ENCODE results near the gene PDGFB.

The PDGFB gene

DNA sequence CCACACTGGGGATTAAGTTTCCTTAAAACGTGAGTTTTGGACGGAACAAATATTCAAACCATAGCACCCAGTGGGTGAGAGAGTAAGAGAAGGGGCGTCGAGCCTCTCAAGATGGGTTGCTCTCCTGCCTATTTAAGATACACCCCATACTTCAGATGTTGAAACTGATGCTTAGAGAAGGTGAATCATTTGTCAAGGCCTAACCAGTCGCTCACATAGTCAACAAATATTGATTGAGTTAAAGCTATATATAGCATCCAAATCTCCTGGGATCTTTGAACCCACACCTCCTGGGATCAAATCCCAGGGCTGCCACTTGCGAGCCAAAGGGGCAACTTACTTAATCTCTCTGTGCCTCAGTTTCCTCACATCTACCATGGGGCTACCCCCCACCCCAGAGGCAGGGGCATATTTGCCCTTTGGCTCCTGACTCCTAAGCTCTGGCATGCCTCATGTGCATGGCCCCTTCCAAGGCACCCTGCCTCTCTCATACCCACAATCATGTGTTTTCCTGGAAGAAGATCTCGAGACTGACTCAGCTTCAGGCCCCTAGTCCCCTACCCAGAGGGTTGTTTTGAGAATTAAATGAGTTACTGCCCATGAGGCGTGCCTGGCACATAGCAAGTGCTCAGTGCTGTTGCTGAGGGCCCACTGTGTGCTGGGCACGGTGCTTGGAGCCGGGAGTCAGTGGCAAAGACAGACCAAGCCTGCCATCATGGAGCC, 19.0 kb upstream of the PDGFB start:
- Histone ChIP-seq H2AFZ (ENCODE audit: low read depth, low read length) (no peak overlapping the region), H3K27ac (ENCODE audit: low read length) (no peak overlapping the region), H3K4me2 (ENCODE audit: low read length) (no peak overlapping the region), H3K9me3 (ENCODE audit: insufficient read depth, low read length) (no peaks in the 10 kb centered on the region), H3K9ac (ENCODE audit: low read length) (no peak overlapping the region), H4K20me1 (ENCODE audit: insufficient read depth, low read length) (no peaks in the 10 kb centered on the region), H3K4me1 (ENCODE audit: low read length) (peaks cover 29% of the 10 kb centered on the region), H3K4me3 (ENCODE audit: low read length) (no peak overlapping the region), H3K36me3 (replicated peaks; ENCODE audit: low read depth, low read length) (no peaks in the 10 kb centered on the region), H3K27me3 (ENCODE audit: low read depth, low read length) (no peaks in the 10 kb centered on the region), H3K79me2 (ENCODE audit: low read length) (no peaks in the 10 kb centered on the region)
- TF ChIP-seq EZH2phosphoT487 (IDR thresholded peaks at IDR 0.05; ENCODE audit: low read depth) = no peak
- TF ChIP-seq, protein P1, sequence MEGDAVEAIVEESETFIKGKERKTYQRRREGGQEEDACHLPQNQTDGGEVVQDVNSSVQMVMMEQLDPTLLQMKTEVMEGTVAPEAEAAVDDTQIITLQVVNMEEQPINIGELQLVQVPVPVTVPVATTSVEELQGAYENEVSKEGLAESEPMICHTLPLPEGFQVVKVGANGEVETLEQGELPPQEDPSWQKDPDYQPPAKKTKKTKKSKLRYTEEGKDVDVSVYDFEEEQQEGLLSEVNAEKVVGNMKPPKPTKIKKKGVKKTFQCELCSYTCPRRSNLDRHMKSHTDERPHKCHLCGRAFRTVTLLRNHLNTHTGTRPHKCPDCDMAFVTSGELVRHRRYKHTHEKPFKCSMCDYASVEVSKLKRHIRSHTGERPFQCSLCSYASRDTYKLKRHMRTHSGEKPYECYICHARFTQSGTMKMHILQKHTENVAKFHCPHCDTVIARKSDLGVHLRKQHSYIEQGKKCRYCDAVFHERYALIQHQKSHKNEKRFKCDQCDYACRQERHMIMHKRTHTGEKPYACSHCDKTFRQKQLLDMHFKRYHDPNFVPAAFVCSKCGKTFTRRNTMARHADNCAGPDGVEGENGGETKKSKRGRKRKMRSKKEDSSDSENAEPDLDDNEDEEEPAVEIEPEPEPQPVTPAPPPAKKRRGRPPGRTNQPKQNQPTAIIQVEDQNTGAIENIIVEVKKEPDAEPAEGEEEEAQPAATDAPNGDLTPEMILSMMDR (IDR thresholded peaks at IDR 0.05; ENCODE audit: low read depth, low read length) = no peak

DNA sequence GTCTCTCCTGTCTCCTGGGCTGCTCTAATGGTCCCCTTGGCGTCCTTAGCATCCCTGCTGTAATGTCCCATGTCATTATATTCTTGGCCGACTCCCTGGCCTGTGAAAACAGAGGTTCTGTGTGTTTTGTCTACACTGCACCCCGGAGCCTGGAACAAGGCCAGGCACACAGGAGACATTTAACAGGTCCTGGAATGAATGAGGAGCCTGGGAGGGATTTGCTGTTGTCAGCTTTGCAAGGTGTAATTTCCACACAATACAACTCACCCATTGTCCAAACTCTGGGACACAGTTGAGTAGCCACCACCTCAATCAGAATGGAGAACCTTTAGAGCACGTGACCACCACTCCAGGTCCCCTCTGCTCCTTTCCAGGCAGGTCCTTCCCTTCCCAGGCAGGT, 14.9 kb upstream of the PDGFB start:
- H3K4me2 ChIP-seq (ENCODE audit: low read length) = no peak overlapping the region
- H3K4me1 ChIP-seq (ENCODE audit: low read length) = peaks cover 19% of the 10 kb centered on the region
- TF ChIP-seq, protein P1 (IDR thresholded peaks at IDR 0.05; ENCODE audit: low read depth, low read length) = no peak
- no peak for TF ChIP-seq EZH2phosphoT487 (IDR thresholded peaks at IDR 0.05; ENCODE audit: low read depth)
- H3K79me2 ChIP-seq (ENCODE audit: low read length) = no peaks in the 10 kb centered on the region
- H2AFZ ChIP-seq (ENCODE audit: low read depth, low read length) = no peak overlapping the region
- H3K9me3 ChIP-seq (ENCODE audit: insufficient read depth, low read length) = no peaks in the 10 kb centered on the region
- H3K36me3 ChIP-seq (replicated peaks; ENCODE audit: low read depth, low read length) = no peaks in the 10 kb centered on the region
- H3K4me3 ChIP-seq (ENCODE audit: low read length) = no peak overlapping the region
- H4K20me1 ChIP-seq (ENCODE audit: insufficient read depth, low read length) = no peaks in the 10 kb centered on the region
- H3K27ac ChIP-seq (ENCODE audit: low read length) = no peak overlapping the region
- no peak overlapping the region for H3K9ac ChIP-seq (ENCODE audit: low read length)
- no peaks in the 10 kb centered on the region for H3K27me3 ChIP-seq (ENCODE audit: low read depth, low read length)

DNA sequence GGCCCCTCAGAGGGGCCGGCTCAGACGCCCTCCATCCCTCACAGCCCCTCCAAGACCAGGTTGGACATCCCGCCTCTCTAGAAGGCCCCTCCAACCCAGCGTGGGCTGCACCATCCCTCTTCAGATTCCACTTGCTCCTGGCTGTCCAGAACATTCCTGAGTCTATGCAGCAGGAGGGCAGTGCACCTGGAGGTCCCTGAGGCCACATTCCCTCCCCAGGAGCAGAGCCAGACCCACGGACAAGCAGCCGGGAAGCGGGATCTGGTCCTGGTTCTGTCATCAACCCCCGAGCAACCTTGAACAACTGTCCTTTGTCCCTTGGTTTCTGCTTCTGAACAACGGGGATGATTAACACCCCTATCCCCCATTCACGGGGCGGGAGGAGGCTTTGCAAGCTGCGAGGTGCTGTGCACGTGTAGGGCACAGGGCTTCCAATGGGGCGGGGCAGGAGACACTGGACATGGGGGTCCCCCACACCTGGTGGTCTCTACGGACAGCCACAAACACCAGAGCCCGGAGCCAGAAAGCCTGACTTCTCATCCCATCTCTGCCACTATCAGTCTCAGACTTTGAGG, 13.2 kb upstream of the PDGFB start:
- no peak overlapping the region for H3K9ac ChIP-seq (ENCODE audit: low read length)
- no peak overlapping the region for H3K27ac ChIP-seq (ENCODE audit: low read length)
- H3K4me1 ChIP-seq (ENCODE audit: low read length) = peaks cover 28% of the 10 kb centered on the region
- no peak overlapping the region for H3K4me2 ChIP-seq (ENCODE audit: low read length)
- no peak overlapping the region for H3K4me3 ChIP-seq (ENCODE audit: low read length)
- H3K79me2 ChIP-seq (ENCODE audit: low read length) = no peaks in the 10 kb centered on the region
- H3K36me3 ChIP-seq (replicated peaks; ENCODE audit: low read depth, low read length) = no peaks in the 10 kb centered on the region
- H4K20me1 ChIP-seq (ENCODE audit: insufficient read depth, low read length) = no peaks in the 10 kb centered on the region
- TF ChIP-seq EZH2phosphoT487 (IDR thresholded peaks at IDR 0.05; ENCODE audit: low read depth) = no peak
- TF ChIP-seq, protein P1 (IDR thresholded peaks at IDR 0.05; ENCODE audit: low read depth, low read length) = no peak
- no peaks in the 10 kb centered on the region for H3K27me3 ChIP-seq (ENCODE audit: low read depth, low read length)
- H3K9me3 ChIP-seq (ENCODE audit: insufficient read depth, low read length) = no peaks in the 10 kb centered on the region
- no peak overlapping the region for H2AFZ ChIP-seq (ENCODE audit: low read depth, low read length)

DNA sequence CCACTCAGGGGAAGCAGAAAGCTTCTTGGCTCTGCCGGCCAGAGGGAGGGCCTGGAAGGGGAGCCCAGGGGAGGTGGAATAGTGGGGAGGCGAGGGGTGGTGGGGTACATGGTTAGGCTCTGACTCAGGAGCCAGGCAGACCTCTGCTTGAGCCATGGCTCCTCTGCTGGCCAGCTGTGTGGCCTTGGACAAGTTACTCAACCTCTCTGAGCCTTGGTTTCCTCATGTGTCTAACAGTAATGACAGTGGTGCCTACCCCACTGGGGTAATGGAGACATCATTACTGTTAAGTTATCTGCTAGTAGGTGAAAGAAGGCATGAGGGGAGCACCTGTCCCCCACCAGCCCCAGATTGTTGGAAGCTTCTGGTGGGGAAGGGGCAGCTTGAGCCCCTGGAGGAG, 12.2 kb upstream of the PDGFB start:
- no peak overlapping the region for H3K4me2 ChIP-seq (ENCODE audit: low read length)
- TF ChIP-seq, protein P1 (IDR thresholded peaks at IDR 0.05; ENCODE audit: low read depth, low read length) = no peak
- TF ChIP-seq EZH2phosphoT487 (IDR thresholded peaks at IDR 0.05; ENCODE audit: low read depth) = no peak
- no peaks in the 10 kb centered on the region for H3K79me2 ChIP-seq (ENCODE audit: low read length)
- peaks cover 28% of the 10 kb centered on the region for H3K4me1 ChIP-seq (ENCODE audit: low read length)
- no peak overlapping the region for H3K9ac ChIP-seq (ENCODE audit: low read length)
- H3K9me3 ChIP-seq (ENCODE audit: insufficient read depth, low read length) = no peaks in the 10 kb centered on the region
- no peaks in the 10 kb centered on the region for H3K36me3 ChIP-seq (replicated peaks; ENCODE audit: low read depth, low read length)
- H2AFZ ChIP-seq (ENCODE audit: low read depth, low read length) = no peak overlapping the region
- no peak overlapping the region for H3K27ac ChIP-seq (ENCODE audit: low read length)
- no peaks in the 10 kb centered on the region for H4K20me1 ChIP-seq (ENCODE audit: insufficient read depth, low read length)
- no peak overlapping the region for H3K4me3 ChIP-seq (ENCODE audit: low read length)
- H3K27me3 ChIP-seq (ENCODE audit: low read depth, low read length) = no peaks in the 10 kb centered on the region
